Measurements from ENCODE around the gene PSMD1.

Gene PSMD1

DNA sequence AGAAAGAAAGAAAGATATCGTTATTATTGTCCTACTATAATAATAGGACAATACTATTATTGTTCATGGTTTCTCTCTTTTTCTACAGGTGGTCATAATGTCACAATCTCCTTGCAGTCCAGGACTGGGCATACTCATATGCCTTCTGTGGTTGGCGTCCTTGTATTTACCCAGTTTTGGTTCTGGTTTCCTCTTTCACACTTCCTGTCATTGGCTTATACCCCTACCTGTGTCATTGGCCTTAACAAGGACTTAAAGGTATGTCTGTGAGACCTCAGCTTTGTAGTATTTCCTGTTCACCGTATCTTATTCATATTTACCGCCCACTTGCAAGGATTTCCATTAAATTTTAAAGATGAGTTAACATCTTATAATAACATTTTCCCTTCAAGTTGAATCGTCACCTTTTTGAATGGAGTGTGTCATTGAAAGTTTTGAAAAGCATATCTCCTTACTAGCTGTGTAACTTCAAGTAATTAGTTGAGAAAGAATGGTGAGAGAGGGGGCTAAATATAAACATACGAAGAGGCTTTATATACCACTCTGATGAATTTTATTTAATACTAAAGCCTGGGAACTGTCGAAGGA lies 104.7 kb downstream of the PSMD1 start:
- POLR2A ChIA-PET = no interaction called here
- no peak for DNase-seq
- CTCF ChIA-PET = interaction anchor here (1.2 kb wide), 1 partner anchor 54 kb away, joined by 3 read pairs; no protein-coding TSS in a partner anchor
- Histone ChIP-seq H3K4me1 (ENCODE audit: control extremely low read depth in 1 of 4, control insufficient read depth in 4 of 4, insufficient read depth in 4 of 4, low read length in 3 of 4) (no peaks in the 10 kb centered on the region), H3K27ac (ENCODE audit: insufficient read depth in 1 of 2, low read depth in 1 of 2, low read length in 2 of 2, poor library complexity in 1 of 2, severe bottlenecking in 2 of 2) (no peak overlapping the region), H3K27me3 (replicated peaks in 2 of 5; ENCODE audit: control insufficient read depth in 4 of 5, insufficient read depth in 5 of 5, low read length in 4 of 5) (no peaks in the 10 kb centered on the region), H3K4me3 (ENCODE audit: control insufficient read depth in 1 of 7, extremely low read depth in 1 of 7, insufficient read depth in 4 of 7, low read depth in 2 of 7, low read length in 6 of 7) (no peak overlapping the region), H3K36me3 (ENCODE audit: control insufficient read depth in 4 of 4, insufficient read depth in 4 of 4, low read length in 3 of 4) (peaks cover 0 to 45% (median 22%) of the 10 kb centered on the region in 4 experiments), H3K9me3 (ENCODE audit: control extremely low read depth in 1 of 5, control insufficient read depth in 4 of 5, insufficient read depth in 2 of 5, low read depth in 1 of 5, low read length in 4 of 5) (no peaks in the 10 kb centered on the region)
- 89% methylated on average over 1 of the region's 7 CpGs for WGBS (ENCODE audit: insufficient coverage)

DNA sequence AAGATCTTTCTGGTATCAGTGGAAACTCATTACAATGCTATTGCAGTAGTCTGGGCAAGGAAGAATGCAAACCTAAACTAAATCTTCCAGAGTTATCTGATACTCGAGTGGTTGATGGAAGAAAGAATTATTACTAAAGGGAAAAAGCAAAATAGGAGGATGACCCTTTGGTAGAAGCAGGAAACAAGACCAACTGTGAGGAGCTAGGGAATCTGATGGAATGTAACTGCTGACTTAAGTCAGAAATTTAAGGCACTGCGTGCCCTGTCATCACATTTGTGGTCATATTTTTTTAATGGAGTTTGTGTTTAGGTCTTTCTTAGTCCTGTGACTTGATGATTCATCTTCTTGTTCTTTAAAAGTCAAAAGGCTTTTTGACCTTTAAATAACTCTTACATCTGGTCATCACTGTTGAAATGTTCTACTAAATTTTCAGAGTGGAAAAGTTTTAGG lies 105.2 kb downstream of the PSMD1 start:
- 100% methylated on average over 1 of the region's 2 CpGs for WGBS (ENCODE audit: insufficient coverage)
- ChIA-PET POLR2A (no interaction called here), CTCF (interaction anchor here (1.2 kb wide), 1 partner anchor 54 kb away, joined by 3 read pairs; no protein-coding TSS in a partner anchor)
- no peak for DNase-seq
- Histone ChIP-seq H3K4me1 (ENCODE audit: control extremely low read depth in 1 of 4, control insufficient read depth in 4 of 4, insufficient read depth in 4 of 4, low read length in 3 of 4) (no peaks in the 10 kb centered on the region), H3K27ac (ENCODE audit: insufficient read depth in 1 of 2, low read depth in 1 of 2, low read length in 2 of 2, poor library complexity in 1 of 2, severe bottlenecking in 2 of 2) (no peak overlapping the region), H3K9me3 (ENCODE audit: control extremely low read depth in 1 of 5, control insufficient read depth in 4 of 5, insufficient read depth in 2 of 5, low read depth in 1 of 5, low read length in 4 of 5) (no peaks in the 10 kb centered on the region), H3K36me3 (ENCODE audit: control insufficient read depth in 4 of 4, insufficient read depth in 4 of 4, low read length in 3 of 4) (peaks cover 3 to 50% (median 26%) of the 10 kb centered on the region in 4 experiments), H3K27me3 (replicated peaks in 2 of 5; ENCODE audit: control insufficient read depth in 4 of 5, insufficient read depth in 5 of 5, low read length in 4 of 5) (no peaks in the 10 kb centered on the region), H3K4me3 (ENCODE audit: control insufficient read depth in 1 of 7, extremely low read depth in 1 of 7, insufficient read depth in 4 of 7, low read depth in 2 of 7, low read length in 6 of 7) (no peak overlapping the region)

DNA sequence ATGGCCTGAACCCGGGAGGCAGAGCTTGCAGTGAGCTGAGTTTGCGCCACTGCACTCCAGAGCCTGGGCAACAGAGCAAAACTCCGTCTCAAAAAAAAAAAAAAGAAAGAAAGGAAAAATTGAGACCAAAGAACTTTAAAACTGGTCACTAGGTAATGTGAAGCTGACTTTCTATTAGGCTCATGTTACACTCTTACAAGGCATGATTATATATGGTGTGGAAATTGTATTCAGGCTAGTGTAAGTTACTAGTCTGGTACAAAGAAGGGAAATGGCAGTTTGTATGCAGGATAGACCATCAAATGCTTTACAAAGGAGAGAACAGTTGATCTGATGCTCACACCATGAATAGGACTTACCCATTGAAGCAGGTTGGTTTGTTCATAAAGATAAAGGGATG lies 106.3 kb downstream of the PSMD1 start:
- peaks cover 6 to 61% (median 34%) of the 10 kb centered on the region in 4 experiments for H3K36me3 ChIP-seq (ENCODE audit: control insufficient read depth in 4 of 4, insufficient read depth in 4 of 4, low read length in 3 of 4)
- ChIA-PET POLR2A (interaction anchor here (0.6 kb wide), 2 partner anchors 11 to 43 kb away, joined by 3 read pairs; no protein-coding TSS in a partner anchor), CTCF (interaction anchor here (0.7 kb wide), 1 partner anchor 1124 kb away, joined by 3 read pairs; no protein-coding TSS in a partner anchor)
- H3K27ac ChIP-seq (ENCODE audit: insufficient read depth in 1 of 2, low read depth in 1 of 2, low read length in 2 of 2, poor library complexity in 1 of 2, severe bottlenecking in 2 of 2) = no peak overlapping the region
- DNase-seq = no peak
- no peaks in the 10 kb centered on the region for H3K4me1 ChIP-seq (ENCODE audit: control extremely low read depth in 1 of 4, control insufficient read depth in 4 of 4, insufficient read depth in 4 of 4, low read length in 3 of 4)
- H3K4me3 ChIP-seq (ENCODE audit: control insufficient read depth in 1 of 7, extremely low read depth in 1 of 7, insufficient read depth in 4 of 7, low read depth in 2 of 7, low read length in 6 of 7) = no peak overlapping the region
- WGBS (ENCODE audit: insufficient coverage) = 90% methylated on average over 3 of the region's 3 CpGs
- H3K9me3 ChIP-seq (ENCODE audit: control extremely low read depth in 1 of 5, control insufficient read depth in 4 of 5, insufficient read depth in 2 of 5, low read depth in 1 of 5, low read length in 4 of 5) = no peaks in the 10 kb centered on the region
- no peaks in the 10 kb centered on the region for H3K27me3 ChIP-seq (replicated peaks in 2 of 5; ENCODE audit: control insufficient read depth in 4 of 5, insufficient read depth in 5 of 5, low read length in 4 of 5)

DNA sequence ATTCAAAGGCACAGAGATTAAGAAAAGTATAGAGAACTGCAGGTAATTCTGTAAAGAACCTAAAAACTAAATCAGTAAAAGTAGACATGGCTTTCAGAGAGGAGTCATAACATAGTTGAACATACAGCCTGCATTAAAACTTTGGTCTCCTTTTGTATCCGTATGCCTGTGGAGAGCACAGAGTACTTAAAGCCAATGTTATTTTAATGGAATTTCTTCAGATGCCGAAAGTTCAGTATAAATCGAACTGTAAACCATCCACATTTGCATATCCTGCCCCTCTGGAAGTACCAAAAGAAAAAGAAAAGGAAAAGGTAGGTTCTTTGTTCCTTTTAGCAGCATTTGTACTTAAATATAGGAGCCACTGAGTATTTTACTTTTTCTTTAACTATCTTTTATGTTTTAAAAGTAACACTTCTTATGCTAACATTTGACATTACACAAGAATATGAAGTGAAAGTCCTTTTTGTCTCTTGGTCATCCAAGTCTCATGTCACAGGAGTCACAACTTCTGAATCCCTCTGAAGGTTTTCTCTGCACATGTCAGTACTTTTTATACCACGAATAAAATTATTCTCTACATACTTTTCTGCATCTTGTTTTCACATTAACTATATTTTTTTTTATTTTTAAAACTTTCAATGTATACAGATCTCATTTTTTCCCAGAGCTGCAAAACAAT lies 106.9 kb downstream of the PSMD1 start:
- POLR2A ChIA-PET = interaction anchor here (0.6 kb wide), 2 partner anchors 11 to 43 kb away, joined by 3 read pairs; no protein-coding TSS in a partner anchor
- CTCF ChIA-PET = no interaction called here

DNA sequence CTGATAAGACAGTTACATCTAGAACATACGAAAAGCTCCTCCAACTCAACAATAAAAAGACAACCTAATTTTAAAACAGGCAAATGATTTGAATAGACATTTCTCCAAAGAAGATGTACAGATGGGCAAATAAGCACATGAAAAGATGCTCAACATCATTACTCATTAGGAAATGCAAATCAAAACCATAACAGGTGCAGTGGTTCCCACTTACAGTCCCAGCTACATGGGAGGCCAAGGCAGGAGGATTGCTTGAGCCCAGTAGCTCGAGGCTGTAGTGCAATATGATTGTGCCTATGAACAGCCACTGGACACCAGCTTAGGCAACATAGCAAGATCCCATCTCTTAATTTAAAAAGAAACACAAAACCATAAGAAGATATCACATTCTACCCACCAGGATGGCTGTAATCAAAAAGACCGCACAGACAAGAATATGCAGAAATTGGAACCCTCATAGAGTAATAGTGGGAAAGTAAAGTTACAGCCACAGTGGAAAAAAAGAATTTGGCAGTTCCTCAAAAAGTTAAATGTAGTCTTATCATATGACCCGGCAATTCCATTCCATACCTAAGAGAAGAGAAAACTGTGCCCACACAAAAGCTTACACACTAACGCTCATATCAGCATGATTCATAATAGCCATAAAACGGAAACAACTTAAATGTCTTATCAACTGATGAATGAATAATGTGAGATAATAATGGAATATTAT lies 111.2 kb downstream of the PSMD1 start:
- DNase-seq = no peak
- ChIA-PET CTCF (interaction anchor here (1.3 to 1.5 kb wide), 2 partner anchors 14 to 57 kb away, joined by 3 read pairs; no protein-coding TSS in a partner anchor), POLR2A (interaction anchor here (0.6 kb wide), 1 partner anchor 424 kb away, joined by 5 read pairs; no protein-coding TSS in a partner anchor)
- Histone ChIP-seq H3K27me3 (replicated peaks in 2 of 5; ENCODE audit: control insufficient read depth in 4 of 5, insufficient read depth in 5 of 5, low read length in 4 of 5) (no peaks in the 10 kb centered on the region), H3K27ac (ENCODE audit: insufficient read depth in 1 of 2, low read depth in 1 of 2, low read length in 2 of 2, poor library complexity in 1 of 2, severe bottlenecking in 2 of 2) (no peak overlapping the region), H3K36me3 (ENCODE audit: control insufficient read depth in 4 of 4, insufficient read depth in 4 of 4, low read length in 3 of 4) (peaks cover 8 to 82% (median 47%) of the 10 kb centered on the region in 4 experiments), H3K4me3 (ENCODE audit: control insufficient read depth in 1 of 7, extremely low read depth in 1 of 7, insufficient read depth in 4 of 7, low read depth in 2 of 7, low read length in 6 of 7) (no peak overlapping the region), H3K9me3 (ENCODE audit: control extremely low read depth in 1 of 5, control insufficient read depth in 4 of 5, insufficient read depth in 2 of 5, low read depth in 1 of 5, low read length in 4 of 5) (no peaks in the 10 kb centered on the region), H3K4me1 (ENCODE audit: control extremely low read depth in 1 of 4, control insufficient read depth in 4 of 4, insufficient read depth in 4 of 4, low read length in 3 of 4) (peaks cover 0 to 5% (median 0%) of the 10 kb centered on the region in 4 experiments)
- WGBS (ENCODE audit: insufficient coverage) = 90% methylated on average over 2 of the region's 6 CpGs

More for the DNA sequence above, 106.9 kb downstream of the PSMD1 start:
- Histone ChIP-seq H3K27me3 (replicated peaks in 2 of 5; ENCODE audit: control insufficient read depth in 4 of 5, insufficient read depth in 5 of 5, low read length in 4 of 5) (no peaks in the 10 kb centered on the region), H3K4me1 (ENCODE audit: control extremely low read depth in 1 of 4, control insufficient read depth in 4 of 4, insufficient read depth in 4 of 4, low read length in 3 of 4) (no peaks in the 10 kb centered on the region), H3K27ac (ENCODE audit: insufficient read depth in 1 of 2, low read depth in 1 of 2, low read length in 2 of 2, poor library complexity in 1 of 2, severe bottlenecking in 2 of 2) (no peak overlapping the region), H3K4me3 (ENCODE audit: control insufficient read depth in 1 of 7, extremely low read depth in 1 of 7, insufficient read depth in 4 of 7, low read depth in 2 of 7, low read length in 6 of 7) (no peak overlapping the region), H3K36me3 (ENCODE audit: control insufficient read depth in 4 of 4, insufficient read depth in 4 of 4, low read length in 3 of 4) (peaks cover 6 to 58% (median 33%) of the 10 kb centered on the region in 4 experiments), H3K9me3 (ENCODE audit: control extremely low read depth in 1 of 5, control insufficient read depth in 4 of 5, insufficient read depth in 2 of 5, low read depth in 1 of 5, low read length in 4 of 5) (no peaks in the 10 kb centered on the region)
- WGBS (ENCODE audit: insufficient coverage) = 100% methylated on average over 2 of the region's 4 CpGs
- no peak for DNase-seq

DNA sequence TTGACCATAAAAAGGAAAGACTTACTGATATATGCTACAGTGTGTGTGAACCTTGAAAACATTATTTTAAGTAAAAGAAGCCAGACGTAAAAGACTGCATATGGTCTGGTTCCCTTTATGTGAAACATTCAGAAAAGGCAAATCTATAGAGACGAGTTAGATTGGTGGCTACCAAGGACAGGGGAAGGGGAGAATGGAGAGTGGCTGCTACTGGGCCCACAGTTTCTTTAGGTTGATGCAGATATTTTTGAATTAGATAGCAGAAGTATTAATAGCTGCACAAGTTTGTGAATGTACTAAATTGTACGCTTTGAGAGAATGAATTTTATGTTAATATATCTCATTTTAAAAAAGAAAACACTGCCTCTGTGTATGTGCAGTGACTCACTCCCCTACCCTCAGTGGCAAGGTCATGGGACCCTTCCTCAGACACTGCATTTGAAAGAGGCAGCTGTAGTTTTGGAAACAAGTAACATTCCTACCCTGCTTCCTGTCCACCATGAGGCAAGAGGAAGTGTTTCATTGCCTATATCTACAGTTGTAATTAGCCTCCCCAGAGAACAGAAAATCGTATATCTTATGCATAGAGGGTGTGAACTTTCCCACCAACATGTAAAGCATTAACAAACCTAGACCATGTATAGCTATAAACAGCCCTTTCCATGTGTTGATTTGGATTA lies 111.9 kb downstream of the PSMD1 start:
- ChIA-PET CTCF (interaction anchor here (1.5 kb wide), 1 partner anchor 14 kb away, joined by 3 read pairs; no protein-coding TSS in a partner anchor), POLR2A (no interaction called here)
- Histone ChIP-seq H3K4me3 (ENCODE audit: control insufficient read depth in 1 of 7, extremely low read depth in 1 of 7, insufficient read depth in 4 of 7, low read depth in 2 of 7, low read length in 6 of 7) (no peak overlapping the region), H3K4me1 (ENCODE audit: control extremely low read depth in 1 of 4, control insufficient read depth in 4 of 4, insufficient read depth in 4 of 4, low read length in 3 of 4) (peaks cover 0 to 5% (median 0%) of the 10 kb centered on the region in 4 experiments), H3K36me3 (ENCODE audit: control insufficient read depth in 4 of 4, insufficient read depth in 4 of 4, low read length in 3 of 4) (peaks cover 8 to 80% (median 45%) of the 10 kb centered on the region in 4 experiments), H3K27me3 (replicated peaks in 2 of 5; ENCODE audit: control insufficient read depth in 4 of 5, insufficient read depth in 5 of 5, low read length in 4 of 5) (no peaks in the 10 kb centered on the region), H3K9me3 (ENCODE audit: control extremely low read depth in 1 of 5, control insufficient read depth in 4 of 5, insufficient read depth in 2 of 5, low read depth in 1 of 5, low read length in 4 of 5) (no peaks in the 10 kb centered on the region), H3K27ac (ENCODE audit: insufficient read depth in 1 of 2, low read depth in 1 of 2, low read length in 2 of 2, poor library complexity in 1 of 2, severe bottlenecking in 2 of 2) (no peak overlapping the region)
- 100% methylated on average over 2 of the region's 4 CpGs for WGBS (ENCODE audit: insufficient coverage)
- DNase-seq = peak in 1 of 3 donors; percentile 11
